ENCODE data around the gene CFAP61.

DNA sequence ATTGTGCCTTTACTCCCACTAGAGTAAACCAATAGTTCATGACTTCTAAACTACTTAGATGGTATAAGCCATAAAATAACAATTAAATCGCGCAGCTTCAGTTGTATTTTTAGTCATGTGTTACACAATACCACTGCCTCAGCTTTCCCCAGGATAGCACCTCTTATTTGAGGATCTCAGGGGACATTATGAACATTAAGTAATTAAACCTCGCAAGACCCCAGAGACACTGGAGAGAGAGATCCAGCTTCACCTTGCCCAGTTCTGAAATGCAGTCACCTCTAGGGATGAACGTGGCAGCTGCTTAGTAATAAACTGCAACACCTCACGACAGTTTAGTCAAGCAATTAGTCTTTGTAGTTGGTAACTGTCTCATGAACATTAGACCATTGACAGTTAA, 87.1 kb downstream of the CFAP61 start:
- TF ChIP-seq POLR2A (IDR thresholded peaks at IDR 0.05), result no peak
- TF ChIP-seq, protein P1, sequence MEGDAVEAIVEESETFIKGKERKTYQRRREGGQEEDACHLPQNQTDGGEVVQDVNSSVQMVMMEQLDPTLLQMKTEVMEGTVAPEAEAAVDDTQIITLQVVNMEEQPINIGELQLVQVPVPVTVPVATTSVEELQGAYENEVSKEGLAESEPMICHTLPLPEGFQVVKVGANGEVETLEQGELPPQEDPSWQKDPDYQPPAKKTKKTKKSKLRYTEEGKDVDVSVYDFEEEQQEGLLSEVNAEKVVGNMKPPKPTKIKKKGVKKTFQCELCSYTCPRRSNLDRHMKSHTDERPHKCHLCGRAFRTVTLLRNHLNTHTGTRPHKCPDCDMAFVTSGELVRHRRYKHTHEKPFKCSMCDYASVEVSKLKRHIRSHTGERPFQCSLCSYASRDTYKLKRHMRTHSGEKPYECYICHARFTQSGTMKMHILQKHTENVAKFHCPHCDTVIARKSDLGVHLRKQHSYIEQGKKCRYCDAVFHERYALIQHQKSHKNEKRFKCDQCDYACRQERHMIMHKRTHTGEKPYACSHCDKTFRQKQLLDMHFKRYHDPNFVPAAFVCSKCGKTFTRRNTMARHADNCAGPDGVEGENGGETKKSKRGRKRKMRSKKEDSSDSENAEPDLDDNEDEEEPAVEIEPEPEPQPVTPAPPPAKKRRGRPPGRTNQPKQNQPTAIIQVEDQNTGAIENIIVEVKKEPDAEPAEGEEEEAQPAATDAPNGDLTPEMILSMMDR (IDR thresholded peaks at IDR 0.05), result no peak
